Transverse colon (tissue), 4 donors: ENCODE results near the gene CHAT. TPM values are rescaled to one million over a fixed set of nuclear protein-coding genes. Genes with fewer than 3 reads are reported as not detected.

Experiments
- DNase-seq: peaks from one replicate; pipeline ENCODE4 v3.0.0-alpha.2; 2019
- H3K27ac ChIP-seq, 4 donors: fragments of 200-600 bp; sonication (generic); 2 replicates each; pipeline ENCODE4 v1.5.1; 2016 to 2018; ENCODE audit warnings: inconsistent platforms in 4 of 4
- H3K27me3 ChIP-seq: fragments of 200-600 bp; sonication (generic); 2 replicates; pipeline ENCODE4 v1.5.1; 2017; ENCODE audit warnings: inconsistent platforms
- H3K36me3 ChIP-seq, 4 donors: fragments of 200-600 bp; sonication (generic); 2 replicates each; pipeline ENCODE4 v1.5.1; 2017 to 2019; ENCODE audit warnings: inconsistent platforms in 4 of 4
- H3K4me1 ChIP-seq, 4 donors: fragments of 200-600 bp; sonication (generic); 2 replicates each; pipeline ENCODE4 v1.5.1; 2017 to 2020; ENCODE audit warnings: inconsistent platforms in 4 of 4
- H3K4me3 ChIP-seq, 4 donors: fragments of 200-600 bp; sonication (generic); 1 replicate in 1 of 4; 2 replicates in 3 of 4; pipeline versions ENCODE4 v1.5.1 to v1.6.1; 2017 to 2019; ENCODE audit warnings: inconsistent platforms in 4 of 4
- H3K9me3 ChIP-seq, 2 donors: fragments of 200-600 bp; sonication (generic); 2 replicates each; pipeline ENCODE4 v1.5.1; 2017 to 2019; ENCODE audit warnings: inconsistent platforms in 2 of 2
- CTCF ChIP-seq, 5 experiments: fragments of 200-600 bp in 3 of 5; fragments of 450-650 bp in 2 of 5; sonication (generic) in 3 of 5; IDR thresholded peaks; 1 replicate in 2 of 5; 2 replicates in 3 of 5; pipeline ENCODE4 v1.5.1; 2016 to 2017; ENCODE audit warnings: antibody characterized with exemption in 5 of 5, inconsistent platforms in 3 of 5, mild to moderate bottlenecking in 2 of 5, moderate library complexity in 1 of 5
- EP300 ChIP-seq: sonication (generic); formaldehyde crosslinking; IDR thresholded peaks from one replicate; pipeline ENCODE4 v1.6.1; 2017; ENCODE audit warnings: antibody characterized with exemption, low read depth
- POLR2A ChIP-seq: fragments of 450-650 bp; IDR thresholded peaks from one replicate; pipeline ENCODE4 v1.6.1; 2016; ENCODE audit warnings: antibody characterized with exemption, mild to moderate bottlenecking, moderate library complexity
- POLR2AphosphoS5 ChIP-seq, 3 donors: sonication (generic); formaldehyde crosslinking; IDR thresholded peaks; one replicate each; pipeline ENCODE4 v1.6.1; 2016; ENCODE audit warnings: antibody characterized with exemption in 3 of 3
- WGBS, 2 donors: methylation state at CpG; one replicate each; pipeline ENCODE4 v1.1.5; 2018; ENCODE audit warnings: low coverage in 1 of 2; 5-methylcytosine and 5-hydroxymethylcytosine counted together
- in situ Hi-C, 4 donors: fragments of 200-750 bp; cut with MboI; loops; one replicate each; pipeline versions ENCODE4 v1.15.0 to v1.15.1; 2017; ENCODE audit warnings: low sequenced_read_pairs in 3 of 4, low pct_ligation_motif_present in 1 of 4, low pct_unique_long_range_greater_than_20kb in 1 of 4
- intact Hi-C: fragments of 100-400 bp; cut with DNase I; formaldehyde crosslinking; loops from one replicate; pipeline ENCODE4 v1.15.1; 2023; ENCODE audit warnings: low total_unique reads
- total RNA-seq, 4 donors: library from RNA; depleted of rRNA; stranded (reverse); fragments of >200 nt; gene quantifications; one replicate each; pipeline ENCODE4 v1.1.0, GENCODE V29; 2016

Gene CHAT
- total RNA-seq, 4 donors from 2014 or later: 1.1 to 3.8 TPM; not detected in 2

GRCh38 chr10:49620286-49620810 lies 6.5 kb downstream of the CHAT start:
- in situ Hi-C loops: no loop called here
- intact Hi-C loops: no loop called here
- 76% methylated on average over 11 of the region's 12 CpGs; no CpG with 5 or more reads in 1 of the 2 donors for WGBS, 2 donors

GRCh38 chr10:49620841-49621378 lies 7.1 kb downstream of the CHAT start:
- in situ Hi-C loops (no loop called here), intact Hi-C loops (no loop called here)
- no peak for DNase-seq
- Histone ChIP-seq H3K9me3 (no peaks in the 10 kb centered on the region), H3K36me3 (no peaks in the 10 kb centered on the region), H3K4me1 (no peaks in the 10 kb centered on the region), H3K27ac (no peak overlapping the region), H3K4me3 (no peak overlapping the region), H3K27me3 (peaks cover 28% of the 10 kb centered on the region)
- 0 to 51% methylated on average over 1 to 6 of the region's 6 CpGs for WGBS, 2 donors
- TF ChIP-seq CTCF (IDR thresholded peaks at IDR 0.05) (no peak), POLR2AphosphoS5 (IDR thresholded peaks at IDR 0.05) (no peak), EP300 (no peak), POLR2A (no peak)

More at GRCh38 chr10:49620286-49620810, 6.5 kb downstream of the CHAT start:
- Histone ChIP-seq H3K27me3 (peaks cover 33% of the 10 kb centered on the region), H3K4me3 (no peak overlapping the region), H3K9me3 (no peaks in the 10 kb centered on the region), H3K36me3 (no peaks in the 10 kb centered on the region), H3K27ac (no peak overlapping the region), H3K4me1 (no peaks in the 10 kb centered on the region)
- TF ChIP-seq EP300 (no peak), CTCF (IDR thresholded peaks at IDR 0.05) (no peak), POLR2AphosphoS5 (IDR thresholded peaks at IDR 0.05) (no peak), POLR2A (no peak)
- no peak for DNase-seq

GRCh38 chr10:49621561-49621960 lies 7.7 kb downstream of the CHAT start:
- 48% methylated on average over 6 of the region's 6 CpGs; no CpG with 5 or more reads in 1 of the 2 donors for WGBS, 2 donors
- intact Hi-C loops: no loop called here
- Histone ChIP-seq H3K4me1 (no peaks in the 10 kb centered on the region), H3K27me3 (peaks cover 21% of the 10 kb centered on the region), H3K4me3 (no peak overlapping the region), H3K27ac (no peak overlapping the region), H3K9me3 (no peaks in the 10 kb centered on the region), H3K36me3 (no peaks in the 10 kb centered on the region)
- TF ChIP-seq CTCF (IDR thresholded peaks at IDR 0.05) (no peak), EP300 (no peak), POLR2A (no peak), POLR2AphosphoS5 (IDR thresholded peaks at IDR 0.05) (no peak)
- in situ Hi-C loops: no loop called here
- no peak for DNase-seq

GRCh38 chr10:49622426-49623425 lies 8.9 kb downstream of the CHAT start:
- WGBS, 2 donors: 53 to 64% methylated on average over 7 to 11 of the region's 11 CpGs
- DNase-seq: no peak
- in situ Hi-C loops: no loop called here
- H3K4me3 ChIP-seq: no peak overlapping the region
- no peaks in the 10 kb centered on the region for H3K36me3 ChIP-seq
- H3K27ac ChIP-seq: no peak overlapping the region
- TF ChIP-seq POLR2AphosphoS5 (IDR thresholded peaks at IDR 0.05): no peak
- TF ChIP-seq CTCF (IDR thresholded peaks at IDR 0.05): no peak
- no peak for TF ChIP-seq POLR2A
- TF ChIP-seq EP300: no peak
- no peaks in the 10 kb centered on the region for H3K9me3 ChIP-seq
- intact Hi-C loops: no loop called here
- H3K4me1 ChIP-seq: no peaks in the 10 kb centered on the region
- peaks cover 12% of the 10 kb centered on the region for H3K27me3 ChIP-seq
